Measurements from ENCODE around the gene PTGDR2. TPM values are rescaled to one million over a fixed set of nuclear protein-coding genes. Genes with fewer than 3 reads are reported as not detected.

The PTGDR2 gene
- total and polyA plus RNA-seq, 2 experiments from 2014 or later = 0.69 to 1.3 TPM

DNA sequence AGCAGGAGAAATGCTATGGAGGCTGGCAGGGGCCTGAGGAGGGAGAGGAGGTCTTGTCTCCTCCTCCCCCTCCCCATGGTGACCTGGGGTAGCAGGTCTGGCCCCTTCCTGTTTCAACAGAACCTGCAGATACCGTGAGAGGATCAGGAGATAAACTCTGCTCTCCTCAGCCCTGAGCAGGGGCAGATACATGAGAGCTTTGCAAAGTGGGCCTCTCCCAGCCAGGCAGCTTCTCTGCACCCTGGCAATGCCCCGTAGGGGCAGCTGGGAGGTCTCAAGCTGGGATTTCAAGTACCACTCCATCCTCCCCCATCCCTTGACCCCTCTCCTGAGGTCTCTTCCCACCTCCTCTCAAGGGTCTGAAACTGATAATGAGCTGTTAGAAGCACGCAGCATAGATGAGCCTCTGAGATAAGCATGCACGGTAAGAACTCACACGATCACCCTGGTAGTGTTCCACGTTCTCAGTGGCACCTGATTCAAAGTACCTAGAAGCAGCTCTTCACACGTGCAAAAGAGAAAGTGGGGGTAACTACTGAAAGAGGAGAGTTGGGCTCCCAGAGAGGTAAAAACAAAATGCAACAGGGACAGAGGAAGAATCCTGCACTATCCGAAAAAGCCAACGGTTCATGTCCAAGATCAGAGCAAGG lies 18.8 kb downstream of the PTGDR2 start:
- Histone ChIP-seq H2AFZ (no peak overlapping the region), H3K27me3 (peaks cover 6% of the 10 kb centered on the region), H3K9me2 (replicated peaks; ENCODE audit: insufficient read depth) (no peaks in the 10 kb centered on the region), H3K4me1 (ENCODE audit: insufficient read depth) (peaks cover 4% of the 10 kb centered on the region), H3K4me3 (no peak overlapping the region), H3K27ac (no peak overlapping the region), H3K9me3 (ENCODE audit: low read depth) (no peaks in the 10 kb centered on the region), H3K36me3 (replicated peaks; ENCODE audit: insufficient read depth, low read depth) (no peaks in the 10 kb centered on the region), H3K4me2 (no peak overlapping the region), H3K79me2 (peaks cover under 1% of the 10 kb centered on the region), H4K20me1 (ENCODE audit: insufficient read depth, poor library complexity, severe bottlenecking) (no peaks in the 10 kb centered on the region)
- WGBS (ENCODE audit: low lambda C conversion rate, missing lambda C conversion rate) = 40% methylated on average over 9 of the region's 9 CpGs
- TF ChIP-seq, protein P1, sequence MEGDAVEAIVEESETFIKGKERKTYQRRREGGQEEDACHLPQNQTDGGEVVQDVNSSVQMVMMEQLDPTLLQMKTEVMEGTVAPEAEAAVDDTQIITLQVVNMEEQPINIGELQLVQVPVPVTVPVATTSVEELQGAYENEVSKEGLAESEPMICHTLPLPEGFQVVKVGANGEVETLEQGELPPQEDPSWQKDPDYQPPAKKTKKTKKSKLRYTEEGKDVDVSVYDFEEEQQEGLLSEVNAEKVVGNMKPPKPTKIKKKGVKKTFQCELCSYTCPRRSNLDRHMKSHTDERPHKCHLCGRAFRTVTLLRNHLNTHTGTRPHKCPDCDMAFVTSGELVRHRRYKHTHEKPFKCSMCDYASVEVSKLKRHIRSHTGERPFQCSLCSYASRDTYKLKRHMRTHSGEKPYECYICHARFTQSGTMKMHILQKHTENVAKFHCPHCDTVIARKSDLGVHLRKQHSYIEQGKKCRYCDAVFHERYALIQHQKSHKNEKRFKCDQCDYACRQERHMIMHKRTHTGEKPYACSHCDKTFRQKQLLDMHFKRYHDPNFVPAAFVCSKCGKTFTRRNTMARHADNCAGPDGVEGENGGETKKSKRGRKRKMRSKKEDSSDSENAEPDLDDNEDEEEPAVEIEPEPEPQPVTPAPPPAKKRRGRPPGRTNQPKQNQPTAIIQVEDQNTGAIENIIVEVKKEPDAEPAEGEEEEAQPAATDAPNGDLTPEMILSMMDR (IDR thresholded peaks at IDR 0.05; ENCODE audit: poor library complexity) = no peak
- TF ChIP-seq EZH2 (IDR thresholded peaks at IDR 0.05; ENCODE audit: borderline replicate concordance) (no peak), EZH2phosphoT487 (IDR thresholded peaks at IDR 0.05; ENCODE audit: low read depth, severe bottlenecking, unreplicated experiment) (no peak)
- no peak for DNase-seq (ENCODE audit: low spot score)

DNA sequence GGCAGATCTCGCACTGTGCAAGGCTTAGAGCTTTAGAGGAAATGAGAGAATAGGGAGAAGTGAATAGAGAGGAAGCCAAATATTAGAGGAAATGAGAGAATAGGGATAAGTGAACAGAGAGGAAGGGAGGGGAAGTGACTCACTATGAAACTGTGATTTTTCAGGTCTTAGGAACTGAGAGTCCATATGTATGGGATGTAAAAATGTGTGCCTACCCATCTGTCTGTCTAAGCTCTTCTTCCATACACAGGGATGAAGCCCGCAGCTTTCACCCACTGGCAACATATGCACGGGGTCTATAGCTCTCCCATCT lies 20.3 kb downstream of the PTGDR2 start:
- H3K9me2 ChIP-seq (replicated peaks; ENCODE audit: insufficient read depth) = no peaks in the 10 kb centered on the region
- 97% methylated on average over 3 of the region's 3 CpGs for WGBS (ENCODE audit: low lambda C conversion rate, missing lambda C conversion rate)
- H3K4me1 ChIP-seq (ENCODE audit: insufficient read depth) = no peaks in the 10 kb centered on the region
- H3K27ac ChIP-seq = no peak overlapping the region
- peaks cover 6% of the 10 kb centered on the region for H3K27me3 ChIP-seq
- H3K36me3 ChIP-seq (replicated peaks; ENCODE audit: insufficient read depth, low read depth) = no peaks in the 10 kb centered on the region
- no peak for DNase-seq (ENCODE audit: low spot score)
- no peaks in the 10 kb centered on the region for H3K79me2 ChIP-seq
- H3K4me2 ChIP-seq = no peak overlapping the region
- no peak overlapping the region for H2AFZ ChIP-seq
- no peaks in the 10 kb centered on the region for H4K20me1 ChIP-seq (ENCODE audit: insufficient read depth, poor library complexity, severe bottlenecking)
- TF ChIP-seq, protein P1 (IDR thresholded peaks at IDR 0.05; ENCODE audit: poor library complexity) = no peak
- no peak for TF ChIP-seq EZH2 (IDR thresholded peaks at IDR 0.05; ENCODE audit: borderline replicate concordance)
- no peak for TF ChIP-seq EZH2phosphoT487 (IDR thresholded peaks at IDR 0.05; ENCODE audit: low read depth, severe bottlenecking, unreplicated experiment)
- H3K4me3 ChIP-seq = no peak overlapping the region
- H3K9me3 ChIP-seq (ENCODE audit: low read depth) = no peaks in the 10 kb centered on the region

DNA sequence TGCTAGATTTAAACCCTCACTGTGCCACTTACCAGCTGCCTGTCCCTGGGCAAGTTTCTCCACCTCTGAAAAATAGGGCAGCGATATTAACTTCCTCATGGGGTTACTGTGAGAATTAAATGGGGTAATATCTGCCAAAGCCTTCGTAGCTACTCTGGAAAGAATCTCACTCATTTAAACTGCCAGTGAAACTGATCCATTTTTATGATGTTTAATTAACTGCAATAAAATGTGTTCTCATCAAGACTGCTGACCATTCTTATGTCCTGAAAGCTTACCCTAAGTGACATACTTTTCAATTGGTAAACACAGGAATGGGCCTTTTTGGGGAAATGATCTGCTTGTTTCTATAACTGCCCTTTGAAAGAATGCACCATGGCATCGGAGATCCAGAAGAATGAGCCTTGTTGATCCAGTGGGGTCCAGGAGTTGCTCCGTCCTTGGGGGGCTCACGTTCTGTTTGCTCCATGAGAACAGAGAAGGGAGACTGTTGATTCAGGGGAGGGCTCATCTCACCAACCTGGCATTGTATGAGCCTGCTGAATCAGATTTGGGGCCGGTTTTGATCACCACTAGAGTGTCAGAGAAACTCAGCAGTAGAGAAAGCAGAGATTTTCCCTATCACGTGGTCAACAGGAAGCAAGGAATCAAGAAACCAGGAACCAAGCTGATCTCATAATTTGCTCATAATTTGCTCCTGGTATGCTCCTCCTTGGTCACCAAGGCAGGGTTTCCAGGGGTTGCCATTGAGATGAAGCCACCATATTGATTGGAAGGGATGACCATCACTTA lies 20.8 kb downstream of the PTGDR2 start:
- H3K4me3 ChIP-seq = no peak overlapping the region
- no peak for DNase-seq (ENCODE audit: low spot score)
- H2AFZ ChIP-seq = no peak overlapping the region
- no peaks in the 10 kb centered on the region for H3K4me1 ChIP-seq (ENCODE audit: insufficient read depth)
- H3K4me2 ChIP-seq = no peak overlapping the region
- no peaks in the 10 kb centered on the region for H4K20me1 ChIP-seq (ENCODE audit: insufficient read depth, poor library complexity, severe bottlenecking)
- H3K27me3 ChIP-seq = peaks cover 6% of the 10 kb centered on the region
- no peaks in the 10 kb centered on the region for H3K9me2 ChIP-seq (replicated peaks; ENCODE audit: insufficient read depth)
- 51% methylated on average over 7 of the region's 7 CpGs for WGBS (ENCODE audit: low lambda C conversion rate, missing lambda C conversion rate)
- no peaks in the 10 kb centered on the region for H3K79me2 ChIP-seq
- no peaks in the 10 kb centered on the region for H3K36me3 ChIP-seq (replicated peaks; ENCODE audit: insufficient read depth, low read depth)
- no peak overlapping the region for H3K27ac ChIP-seq
- H3K9me3 ChIP-seq (ENCODE audit: low read depth) = no peaks in the 10 kb centered on the region
- TF ChIP-seq EZH2phosphoT487 (IDR thresholded peaks at IDR 0.05; ENCODE audit: low read depth, severe bottlenecking, unreplicated experiment) = no peak
- TF ChIP-seq, protein P1 (IDR thresholded peaks at IDR 0.05; ENCODE audit: poor library complexity) = no peak
- TF ChIP-seq EZH2 (IDR thresholded peaks at IDR 0.05; ENCODE audit: borderline replicate concordance) = no peak
